K562 (cell line): ENCODE measurements around the gene ABHD17C. TPM values are rescaled to one million over a fixed set of nuclear protein-coding genes. Genes with fewer than 3 reads are reported as not detected.

Experiments
- HNRNPUL1 ChIP-seq: fragments of 200-400 bp; formaldehyde crosslinking; IDR thresholded peaks from 2 replicates; pipeline ENCODE4 v1.6.1; 2017; ENCODE audit warnings: low read length
- MYC ChIP-seq, 2 experiments: fragments of 250-450 bp in 1 of 2; sonication (Bioruptor Pico) in 1 of 2; IDR thresholded peaks; 2 replicates each; pipeline versions ENCODE4 v1.5.1 to v1.6.1; 2012 to 2021; ENCODE audit warnings: low read depth in 2 of 2, borderline replicate concordance in 1 of 2, improper control_type of control experiment in 1 of 2, low read length in 1 of 2, mild to moderate bottlenecking in 1 of 2, moderate library complexity in 1 of 2
- RFX5 ChIP-seq: IDR thresholded peaks from 2 replicates; pipeline ENCODE4 v1.6.1; 2011; ENCODE audit warnings: low read depth, mild to moderate bottlenecking, improper control_type of control experiment, low read length
- ZBTB1 ChIP-seq: sonication (generic); formaldehyde crosslinking; IDR thresholded peaks from 2 replicates; pipeline ENCODE4 v1.8.1; 2023; ENCODE audit warnings: missing genetic modification reagents, low read depth, mild to moderate bottlenecking, borderline replicate concordance
- ZNF140 ChIP-seq: fragments of 250-450 bp; sonication (Bioruptor Pico); IDR thresholded peaks from 2 replicates; pipeline ENCODE4 v1.8.0; 2021; ENCODE audit warnings: moderate library complexity, mild to moderate bottlenecking, inconsistent platforms
- polyA plus RNA-seq, 8 experiments: library from polyadenylated mRNA; depleted of rRNA in 4 of 8; stranded (reverse) in 5 of 8; unstranded in 3 of 8; fragments of >200 nt; fragmentation: Nextera tagmentation in 2 of 8; fragmentation: Illumina TruSeq in 1 of 8; extraction: Ambion mirVana in 2 of 8; extraction: Trizol in 1 of 8; gene quantifications; 2 replicates each; pipeline versions ENCODE4 v1.2.1 to v1.2.3, GENCODE V29; 2011 to 2014; ENCODE audit warnings: inconsistent platforms in 1 of 8, missing spikeins in 1 of 8
- total RNA-seq, 7 experiments: library from RNA; depleted of rRNA in 6 of 7; stranded (reverse); fragments of >200 nt in 6 of 7; fragmentation: Illumina TruSeq in 2 of 7; extraction: Trizol in 2 of 7; gene quantifications; 2 replicates each; pipeline versions ENCODE4 v1.2.1 to v1.2.3, GENCODE V29; 2011 to 2021; ENCODE audit warnings: low replicate concordance in 1 of 7
- TF ChIP-seq, protein P1 (sequence below): sonication (generic); formaldehyde crosslinking; IDR thresholded peaks from 2 replicates; pipeline ENCODE4 v1.8.0; 2022; ENCODE audit warnings: mild to moderate bottlenecking, missing genetic modification reagents
- TF ChIP-seq, protein P2 (sequence below): conservative IDR thresholded peaks from 2 replicates; pipeline ENCODE4 v1.6.1; 2011; ENCODE audit warnings: low read depth, mild to moderate bottlenecking, low read length; ENCODE audit not compliant: control insufficient read depth
- TF ChIP-seq, protein P3 (sequence below): fragments of 200-600 bp; sonication (generic); IDR thresholded peaks from one replicate; pipeline ENCODE4 v1.6.1; 2012; ENCODE audit warnings: mild to moderate bottlenecking, low read depth, low read length, inconsistent platforms

ABHD17C gene
- total and polyA plus RNA-seq, 9 of the 15 experiments (the other 6 are each of a cell fraction or from before 2014, with no cell fraction given), result 0.04 to 0.42 (median 0.19) TPM; not detected in 1

DNA sequence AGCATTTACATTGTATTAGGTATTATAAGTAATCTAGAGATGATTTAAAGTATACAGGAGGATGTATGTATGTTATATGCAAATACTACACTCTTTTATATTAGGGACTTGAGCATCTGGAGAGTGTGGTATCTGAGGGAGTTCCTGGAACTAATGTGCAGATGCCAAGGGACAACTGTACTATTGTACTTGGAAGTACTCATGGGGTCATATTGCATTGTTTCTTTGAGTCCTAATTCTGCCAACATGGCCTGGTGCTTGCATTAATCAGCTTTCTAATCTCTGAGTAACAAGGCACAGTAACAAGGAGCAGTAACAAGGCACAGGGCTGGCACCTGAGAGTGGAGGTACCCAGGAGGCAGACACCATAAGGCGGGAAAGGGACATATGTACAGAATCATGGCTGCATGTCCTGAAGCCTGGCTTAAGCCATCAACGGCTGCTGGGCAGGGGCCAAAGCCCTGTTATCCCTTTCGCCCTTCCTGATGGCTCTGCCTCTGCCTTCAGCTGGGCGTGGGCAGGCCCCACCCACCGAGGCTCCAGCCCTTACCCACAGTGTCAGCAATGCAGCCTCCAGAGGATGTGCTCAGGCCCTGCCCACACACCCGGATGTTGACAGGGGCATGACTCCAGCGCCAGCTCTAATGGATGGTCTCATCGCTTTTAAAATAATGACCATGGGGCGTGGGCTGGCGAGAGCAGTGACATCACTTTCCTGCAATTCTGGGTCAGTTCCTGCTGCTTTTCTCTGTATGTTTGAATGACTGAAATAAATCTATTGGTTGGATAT lies 107.0 kb downstream of the ABHD17C start (continued):
- TF ChIP-seq, protein P1, sequence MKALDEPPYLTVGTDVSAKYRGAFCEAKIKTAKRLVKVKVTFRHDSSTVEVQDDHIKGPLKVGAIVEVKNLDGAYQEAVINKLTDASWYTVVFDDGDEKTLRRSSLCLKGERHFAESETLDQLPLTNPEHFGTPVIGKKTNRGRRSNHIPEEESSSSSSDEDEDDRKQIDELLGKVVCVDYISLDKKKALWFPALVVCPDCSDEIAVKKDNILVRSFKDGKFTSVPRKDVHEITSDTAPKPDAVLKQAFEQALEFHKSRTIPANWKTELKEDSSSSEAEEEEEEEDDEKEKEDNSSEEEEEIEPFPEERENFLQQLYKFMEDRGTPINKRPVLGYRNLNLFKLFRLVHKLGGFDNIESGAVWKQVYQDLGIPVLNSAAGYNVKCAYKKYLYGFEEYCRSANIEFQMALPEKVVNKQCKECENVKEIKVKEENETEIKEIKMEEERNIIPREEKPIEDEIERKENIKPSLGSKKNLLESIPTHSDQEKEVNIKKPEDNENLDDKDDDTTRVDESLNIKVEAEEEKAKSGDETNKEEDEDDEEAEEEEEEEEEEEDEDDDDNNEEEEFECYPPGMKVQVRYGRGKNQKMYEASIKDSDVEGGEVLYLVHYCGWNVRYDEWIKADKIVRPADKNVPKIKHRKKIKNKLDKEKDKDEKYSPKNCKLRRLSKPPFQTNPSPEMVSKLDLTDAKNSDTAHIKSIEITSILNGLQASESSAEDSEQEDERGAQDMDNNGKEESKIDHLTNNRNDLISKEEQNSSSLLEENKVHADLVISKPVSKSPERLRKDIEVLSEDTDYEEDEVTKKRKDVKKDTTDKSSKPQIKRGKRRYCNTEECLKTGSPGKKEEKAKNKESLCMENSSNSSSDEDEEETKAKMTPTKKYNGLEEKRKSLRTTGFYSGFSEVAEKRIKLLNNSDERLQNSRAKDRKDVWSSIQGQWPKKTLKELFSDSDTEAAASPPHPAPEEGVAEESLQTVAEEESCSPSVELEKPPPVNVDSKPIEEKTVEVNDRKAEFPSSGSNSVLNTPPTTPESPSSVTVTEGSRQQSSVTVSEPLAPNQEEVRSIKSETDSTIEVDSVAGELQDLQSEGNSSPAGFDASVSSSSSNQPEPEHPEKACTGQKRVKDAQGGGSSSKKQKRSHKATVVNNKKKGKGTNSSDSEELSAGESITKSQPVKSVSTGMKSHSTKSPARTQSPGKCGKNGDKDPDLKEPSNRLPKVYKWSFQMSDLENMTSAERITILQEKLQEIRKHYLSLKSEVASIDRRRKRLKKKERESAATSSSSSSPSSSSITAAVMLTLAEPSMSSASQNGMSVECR (CRISPR knock-in tag), result no peak
- TF ChIP-seq MYC (IDR thresholded peaks at IDR 0.05; ENCODE audit: low read depth, low read length) (no peak), MYC (CRISPR knock-in tag; IDR thresholded peaks at IDR 0.05; ENCODE audit: borderline replicate concordance, low read depth) (no peak), ZBTB1 (CRISPR knock-in tag) (no peak), HNRNPUL1 (no peak), RFX5 (no peak), ZNF140 (CRISPR knock-in tag) (no peak)
- TF ChIP-seq, protein P2, sequence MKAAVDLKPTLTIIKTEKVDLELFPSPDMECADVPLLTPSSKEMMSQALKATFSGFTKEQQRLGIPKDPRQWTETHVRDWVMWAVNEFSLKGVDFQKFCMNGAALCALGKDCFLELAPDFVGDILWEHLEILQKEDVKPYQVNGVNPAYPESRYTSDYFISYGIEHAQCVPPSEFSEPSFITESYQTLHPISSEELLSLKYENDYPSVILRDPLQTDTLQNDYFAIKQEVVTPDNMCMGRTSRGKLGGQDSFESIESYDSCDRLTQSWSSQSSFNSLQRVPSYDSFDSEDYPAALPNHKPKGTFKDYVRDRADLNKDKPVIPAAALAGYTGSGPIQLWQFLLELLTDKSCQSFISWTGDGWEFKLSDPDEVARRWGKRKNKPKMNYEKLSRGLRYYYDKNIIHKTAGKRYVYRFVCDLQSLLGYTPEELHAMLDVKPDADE, result no peak
- TF ChIP-seq, protein P3, sequence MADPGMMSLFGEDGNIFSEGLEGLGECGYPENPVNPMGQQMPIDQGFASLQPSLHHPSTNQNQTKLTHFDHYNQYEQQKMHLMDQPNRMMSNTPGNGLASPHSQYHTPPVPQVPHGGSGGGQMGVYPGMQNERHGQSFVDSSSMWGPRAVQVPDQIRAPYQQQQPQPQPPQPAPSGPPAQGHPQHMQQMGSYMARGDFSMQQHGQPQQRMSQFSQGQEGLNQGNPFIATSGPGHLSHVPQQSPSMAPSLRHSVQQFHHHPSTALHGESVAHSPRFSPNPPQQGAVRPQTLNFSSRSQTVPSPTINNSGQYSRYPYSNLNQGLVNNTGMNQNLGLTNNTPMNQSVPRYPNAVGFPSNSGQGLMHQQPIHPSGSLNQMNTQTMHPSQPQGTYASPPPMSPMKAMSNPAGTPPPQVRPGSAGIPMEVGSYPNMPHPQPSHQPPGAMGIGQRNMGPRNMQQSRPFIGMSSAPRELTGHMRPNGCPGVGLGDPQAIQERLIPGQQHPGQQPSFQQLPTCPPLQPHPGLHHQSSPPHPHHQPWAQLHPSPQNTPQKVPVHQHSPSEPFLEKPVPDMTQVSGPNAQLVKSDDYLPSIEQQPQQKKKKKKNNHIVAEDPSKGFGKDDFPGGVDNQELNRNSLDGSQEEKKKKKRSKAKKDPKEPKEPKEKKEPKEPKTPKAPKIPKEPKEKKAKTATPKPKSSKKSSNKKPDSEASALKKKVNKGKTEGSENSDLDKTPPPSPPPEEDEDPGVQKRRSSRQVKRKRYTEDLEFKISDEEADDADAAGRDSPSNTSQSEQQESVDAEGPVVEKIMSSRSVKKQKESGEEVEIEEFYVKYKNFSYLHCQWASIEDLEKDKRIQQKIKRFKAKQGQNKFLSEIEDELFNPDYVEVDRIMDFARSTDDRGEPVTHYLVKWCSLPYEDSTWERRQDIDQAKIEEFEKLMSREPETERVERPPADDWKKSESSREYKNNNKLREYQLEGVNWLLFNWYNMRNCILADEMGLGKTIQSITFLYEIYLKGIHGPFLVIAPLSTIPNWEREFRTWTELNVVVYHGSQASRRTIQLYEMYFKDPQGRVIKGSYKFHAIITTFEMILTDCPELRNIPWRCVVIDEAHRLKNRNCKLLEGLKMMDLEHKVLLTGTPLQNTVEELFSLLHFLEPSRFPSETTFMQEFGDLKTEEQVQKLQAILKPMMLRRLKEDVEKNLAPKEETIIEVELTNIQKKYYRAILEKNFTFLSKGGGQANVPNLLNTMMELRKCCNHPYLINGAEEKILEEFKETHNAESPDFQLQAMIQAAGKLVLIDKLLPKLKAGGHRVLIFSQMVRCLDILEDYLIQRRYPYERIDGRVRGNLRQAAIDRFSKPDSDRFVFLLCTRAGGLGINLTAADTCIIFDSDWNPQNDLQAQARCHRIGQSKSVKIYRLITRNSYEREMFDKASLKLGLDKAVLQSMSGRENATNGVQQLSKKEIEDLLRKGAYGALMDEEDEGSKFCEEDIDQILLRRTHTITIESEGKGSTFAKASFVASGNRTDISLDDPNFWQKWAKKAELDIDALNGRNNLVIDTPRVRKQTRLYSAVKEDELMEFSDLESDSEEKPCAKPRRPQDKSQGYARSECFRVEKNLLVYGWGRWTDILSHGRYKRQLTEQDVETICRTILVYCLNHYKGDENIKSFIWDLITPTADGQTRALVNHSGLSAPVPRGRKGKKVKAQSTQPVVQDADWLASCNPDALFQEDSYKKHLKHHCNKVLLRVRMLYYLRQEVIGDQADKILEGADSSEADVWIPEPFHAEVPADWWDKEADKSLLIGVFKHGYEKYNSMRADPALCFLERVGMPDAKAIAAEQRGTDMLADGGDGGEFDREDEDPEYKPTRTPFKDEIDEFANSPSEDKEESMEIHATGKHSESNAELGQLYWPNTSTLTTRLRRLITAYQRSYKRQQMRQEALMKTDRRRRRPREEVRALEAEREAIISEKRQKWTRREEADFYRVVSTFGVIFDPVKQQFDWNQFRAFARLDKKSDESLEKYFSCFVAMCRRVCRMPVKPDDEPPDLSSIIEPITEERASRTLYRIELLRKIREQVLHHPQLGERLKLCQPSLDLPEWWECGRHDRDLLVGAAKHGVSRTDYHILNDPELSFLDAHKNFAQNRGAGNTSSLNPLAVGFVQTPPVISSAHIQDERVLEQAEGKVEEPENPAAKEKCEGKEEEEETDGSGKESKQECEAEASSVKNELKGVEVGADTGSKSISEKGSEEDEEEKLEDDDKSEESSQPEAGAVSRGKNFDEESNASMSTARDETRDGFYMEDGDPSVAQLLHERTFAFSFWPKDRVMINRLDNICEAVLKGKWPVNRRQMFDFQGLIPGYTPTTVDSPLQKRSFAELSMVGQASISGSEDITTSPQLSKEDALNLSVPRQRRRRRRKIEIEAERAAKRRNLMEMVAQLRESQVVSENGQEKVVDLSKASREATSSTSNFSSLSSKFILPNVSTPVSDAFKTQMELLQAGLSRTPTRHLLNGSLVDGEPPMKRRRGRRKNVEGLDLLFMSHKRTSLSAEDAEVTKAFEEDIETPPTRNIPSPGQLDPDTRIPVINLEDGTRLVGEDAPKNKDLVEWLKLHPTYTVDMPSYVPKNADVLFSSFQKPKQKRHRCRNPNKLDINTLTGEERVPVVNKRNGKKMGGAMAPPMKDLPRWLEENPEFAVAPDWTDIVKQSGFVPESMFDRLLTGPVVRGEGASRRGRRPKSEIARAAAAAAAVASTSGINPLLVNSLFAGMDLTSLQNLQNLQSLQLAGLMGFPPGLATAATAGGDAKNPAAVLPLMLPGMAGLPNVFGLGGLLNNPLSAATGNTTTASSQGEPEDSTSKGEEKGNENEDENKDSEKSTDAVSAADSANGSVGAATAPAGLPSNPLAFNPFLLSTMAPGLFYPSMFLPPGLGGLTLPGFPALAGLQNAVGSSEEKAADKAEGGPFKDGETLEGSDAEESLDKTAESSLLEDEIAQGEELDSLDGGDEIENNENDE, result no peak
- TF ChIP-seq, all 486 proteins: peak for 0
